NCI-H82 (cell line): ENCODE results near the gene TGFB2.

ENCODE experiments used
- DNase-seq: peaks from one replicate; lab custom pipeline; 2025; lab: John Stamatoyannopoulos, UW

TGFB2 gene

GRCh38 chr1:218488531-218488930 lies 143.4 kb downstream of the TGFB2 start:
- DNase-seq, result no peak

- no peak for DNase-seq
Observed at GRCh38 chr1:218488986-218489385, 143.8 kb downstream of the TGFB2 start.

DNA sequence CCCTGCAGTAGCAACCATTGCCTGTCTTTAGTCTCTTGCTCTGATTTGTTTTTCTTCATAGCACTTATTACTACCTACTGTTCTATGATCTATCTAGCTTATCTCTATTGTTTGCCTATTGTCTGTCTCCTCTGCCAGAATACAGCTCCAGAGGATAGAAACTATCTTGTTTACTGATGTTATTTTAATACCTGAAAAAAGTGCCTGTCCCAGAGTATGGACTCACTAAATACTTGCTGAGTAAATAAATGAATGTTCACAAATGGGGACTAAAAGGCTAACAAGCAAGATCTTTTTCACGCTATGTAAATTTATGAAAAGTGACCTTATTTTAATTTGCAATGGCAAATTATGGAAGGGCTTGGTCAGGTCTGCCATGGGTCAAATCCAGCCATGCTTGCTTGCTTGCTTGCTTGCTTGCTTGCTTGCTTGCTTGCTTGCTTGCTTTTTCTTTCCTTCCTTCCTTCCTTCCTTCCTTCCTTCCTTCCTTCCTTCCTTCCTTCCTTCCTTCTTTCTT lies 145.3 kb downstream of the TGFB2 start:
- DNase-seq, result no peak

DNA sequence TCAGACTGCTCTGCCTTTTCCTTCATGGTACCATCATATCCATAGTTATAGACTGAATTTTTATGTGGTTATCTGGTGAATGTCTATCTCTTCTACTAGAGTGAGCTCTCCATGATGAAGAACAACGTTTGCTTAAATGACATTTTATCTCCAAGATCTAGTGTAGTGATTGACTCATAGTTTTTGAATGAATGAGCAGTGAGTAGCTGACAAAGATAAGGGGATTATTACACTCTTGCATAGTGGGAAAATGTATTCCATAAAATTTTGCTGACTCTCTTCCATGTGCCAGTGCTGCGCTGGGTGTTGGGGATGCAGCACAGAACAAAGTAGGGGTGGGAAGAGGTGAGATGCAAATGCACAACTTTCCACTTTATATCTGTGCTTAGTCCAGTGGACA lies 147.7 kb downstream of the TGFB2 start:
- no peak for DNase-seq

- no peak for DNase-seq
Observed at GRCh38 chr1:218493986-218494385, 148.8 kb downstream of the TGFB2 start.
